ENCODE measurements around the gene WFDC2. TPM values are rescaled to one million over a fixed set of nuclear protein-coding genes. Genes with fewer than 3 reads are reported as not detected.

WFDC2 gene
- total RNA-seq, 1 donor, result not detected

DNA sequence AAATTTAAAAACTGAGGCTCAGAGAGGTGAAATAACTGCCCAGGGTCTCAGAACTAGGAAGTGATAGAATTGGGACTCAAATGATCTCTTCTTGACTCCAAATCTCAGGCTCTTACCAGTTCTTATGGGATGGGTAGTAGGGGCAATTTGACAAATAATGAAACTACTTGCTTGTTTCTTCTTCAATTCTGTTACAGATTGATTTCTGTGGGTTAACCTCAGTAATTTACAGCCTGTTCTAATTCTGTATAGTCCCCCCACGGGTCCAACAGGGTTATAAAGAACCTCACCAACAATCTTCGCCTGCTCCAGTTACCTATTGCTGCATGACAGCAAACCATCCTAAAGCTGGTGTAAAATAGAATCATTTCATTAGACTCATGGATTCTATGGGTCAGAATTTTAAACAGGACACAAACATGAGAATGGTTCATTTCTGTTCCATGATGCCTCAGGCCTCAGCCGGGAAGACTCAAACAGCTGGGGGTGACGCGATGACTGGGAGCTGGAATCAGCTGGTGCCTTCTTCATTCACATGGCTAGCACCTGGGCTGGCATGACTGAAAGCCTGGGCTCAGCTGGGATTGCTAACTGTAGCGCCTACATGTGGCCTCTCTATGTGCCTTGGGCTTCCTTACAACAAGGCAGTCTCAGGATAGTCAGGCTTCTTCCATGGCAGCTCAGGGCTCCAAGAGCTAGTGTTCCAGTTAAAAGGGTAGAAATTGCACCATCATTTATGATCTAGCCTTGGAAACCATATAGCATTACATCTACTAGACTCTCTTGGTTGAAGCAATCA, 6.6 kb upstream of the WFDC2 start:
- TF ChIP-seq, protein P1, sequence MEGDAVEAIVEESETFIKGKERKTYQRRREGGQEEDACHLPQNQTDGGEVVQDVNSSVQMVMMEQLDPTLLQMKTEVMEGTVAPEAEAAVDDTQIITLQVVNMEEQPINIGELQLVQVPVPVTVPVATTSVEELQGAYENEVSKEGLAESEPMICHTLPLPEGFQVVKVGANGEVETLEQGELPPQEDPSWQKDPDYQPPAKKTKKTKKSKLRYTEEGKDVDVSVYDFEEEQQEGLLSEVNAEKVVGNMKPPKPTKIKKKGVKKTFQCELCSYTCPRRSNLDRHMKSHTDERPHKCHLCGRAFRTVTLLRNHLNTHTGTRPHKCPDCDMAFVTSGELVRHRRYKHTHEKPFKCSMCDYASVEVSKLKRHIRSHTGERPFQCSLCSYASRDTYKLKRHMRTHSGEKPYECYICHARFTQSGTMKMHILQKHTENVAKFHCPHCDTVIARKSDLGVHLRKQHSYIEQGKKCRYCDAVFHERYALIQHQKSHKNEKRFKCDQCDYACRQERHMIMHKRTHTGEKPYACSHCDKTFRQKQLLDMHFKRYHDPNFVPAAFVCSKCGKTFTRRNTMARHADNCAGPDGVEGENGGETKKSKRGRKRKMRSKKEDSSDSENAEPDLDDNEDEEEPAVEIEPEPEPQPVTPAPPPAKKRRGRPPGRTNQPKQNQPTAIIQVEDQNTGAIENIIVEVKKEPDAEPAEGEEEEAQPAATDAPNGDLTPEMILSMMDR (IDR thresholded peaks at IDR 0.05; ENCODE audit: insufficient read depth, low read depth, low read length), result no peak
- no peak for DNase-seq (ENCODE audit: low read depth)

DNA sequence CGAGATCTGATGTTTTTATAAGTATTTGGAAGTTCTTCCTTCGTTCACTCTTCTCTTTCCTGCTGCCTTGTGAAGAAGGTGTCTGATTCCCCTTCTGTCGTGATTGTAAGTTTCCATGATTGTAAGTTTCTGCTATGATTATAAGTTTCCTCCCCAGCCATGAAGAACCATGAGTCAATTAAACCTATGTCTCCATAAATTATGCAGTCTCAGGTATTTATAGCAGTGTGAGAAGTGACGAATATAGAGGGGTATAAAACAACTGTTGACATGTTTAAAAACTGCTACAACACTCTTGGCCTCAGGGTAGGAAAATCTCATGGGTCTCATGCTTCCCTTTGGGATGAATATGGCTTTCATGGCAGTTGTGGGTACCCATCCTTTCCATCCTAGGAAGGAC, 5.8 kb upstream of the WFDC2 start:
- no peak overlapping the region for H3K4me3 ChIP-seq (ENCODE audit: low read depth, low read length)
- DNase-seq (ENCODE audit: low read depth), result no peak
- TF ChIP-seq, protein P1 (IDR thresholded peaks at IDR 0.05; ENCODE audit: insufficient read depth, low read depth, low read length), result no peak

More for the DNA sequence above, 6.6 kb upstream of the WFDC2 start:
- no peak overlapping the region for H3K4me3 ChIP-seq (ENCODE audit: low read depth, low read length)

DNA sequence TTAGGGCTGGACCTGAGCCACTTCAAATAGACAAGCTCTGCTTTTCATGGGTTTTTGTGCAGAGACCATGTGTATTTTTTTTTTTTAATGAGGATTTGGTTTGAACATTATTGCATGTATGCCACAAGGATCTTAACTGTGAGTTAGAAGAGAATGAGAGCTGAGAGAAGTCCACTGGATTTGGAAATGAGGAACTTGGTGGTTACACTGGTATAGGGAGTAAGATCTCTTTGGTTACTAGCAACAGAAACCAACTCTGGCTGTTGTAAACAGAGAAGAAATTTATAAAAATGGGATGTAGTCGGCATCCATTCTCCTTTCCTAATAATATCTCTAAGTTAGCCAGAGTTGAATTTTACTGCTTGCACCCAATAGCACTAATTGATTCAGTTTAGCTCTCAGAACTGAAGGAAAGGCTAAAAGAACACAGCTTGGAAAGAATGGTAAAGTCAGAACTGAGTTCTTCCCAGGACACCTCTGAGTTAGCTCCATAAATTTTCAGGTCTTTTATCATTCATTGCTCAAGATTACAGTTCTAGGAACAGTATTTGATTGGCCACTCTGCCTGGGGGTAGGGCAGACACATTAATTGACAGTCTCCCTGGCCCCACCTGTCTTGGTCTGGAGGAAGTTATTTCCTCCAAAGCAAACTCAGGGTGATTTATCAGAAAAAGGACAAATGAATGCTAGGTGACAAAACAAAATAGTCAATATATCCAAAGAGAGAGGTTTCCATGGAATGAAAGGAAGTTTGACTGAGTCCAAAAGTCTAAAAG, 3.9 kb upstream of the WFDC2 start:
- no peak for DNase-seq (ENCODE audit: low read depth)
- no peak overlapping the region for H3K4me3 ChIP-seq (ENCODE audit: low read depth, low read length)
- TF ChIP-seq, protein P1 (IDR thresholded peaks at IDR 0.05; ENCODE audit: insufficient read depth, low read depth, low read length), result no peak

DNA sequence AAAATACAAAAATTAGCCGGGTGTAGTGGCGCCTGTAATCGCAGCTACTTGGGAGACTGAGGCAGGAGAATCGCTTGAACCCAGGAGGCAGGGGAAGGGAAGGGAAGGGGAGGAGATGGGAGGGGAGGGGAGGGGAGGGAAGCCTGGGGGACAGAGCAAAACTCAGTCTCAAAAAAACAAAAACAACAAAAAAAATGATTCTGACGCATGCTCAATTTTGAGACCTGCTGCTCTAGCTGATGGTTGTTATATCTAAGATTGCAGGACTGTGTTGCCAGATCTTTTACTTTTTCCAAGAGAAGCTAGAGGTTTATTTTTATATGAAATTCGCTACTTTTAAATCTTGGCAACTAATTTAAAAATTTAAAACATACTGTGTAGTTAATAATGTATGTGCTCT, 2.4 kb upstream of the WFDC2 start:
- H3K4me3 ChIP-seq (ENCODE audit: low read depth, low read length), result no peak overlapping the region
- no peak for DNase-seq (ENCODE audit: low read depth)
- TF ChIP-seq, protein P1 (IDR thresholded peaks at IDR 0.05; ENCODE audit: insufficient read depth, low read depth, low read length), result no peak

DNA sequence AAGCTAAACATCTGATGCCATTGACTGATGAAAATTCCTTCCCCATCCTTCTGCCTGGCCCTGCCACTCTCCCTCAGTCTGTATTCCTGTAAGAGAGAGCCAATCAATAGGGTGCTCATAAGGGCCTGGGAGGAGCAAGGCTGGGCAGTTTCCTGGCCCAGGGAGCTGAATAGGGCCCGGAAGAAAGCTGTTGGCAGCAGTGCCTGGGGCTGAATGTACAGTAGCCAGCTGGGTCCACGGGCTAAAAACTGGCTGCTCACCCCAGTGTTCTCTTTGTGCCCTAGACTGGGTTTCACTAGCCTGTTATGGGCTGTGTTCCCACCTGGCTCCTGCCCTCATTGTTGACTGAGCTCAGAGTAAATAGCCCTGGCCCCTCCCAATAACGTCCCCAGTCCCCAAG, 1.7 kb upstream of the WFDC2 start:
- TF ChIP-seq, protein P1 (IDR thresholded peaks at IDR 0.05; ENCODE audit: insufficient read depth, low read depth, low read length), result no peak
- H3K4me3 ChIP-seq (ENCODE audit: low read depth, low read length), result no peak overlapping the region
- no peak for DNase-seq (ENCODE audit: low read depth)

DNA sequence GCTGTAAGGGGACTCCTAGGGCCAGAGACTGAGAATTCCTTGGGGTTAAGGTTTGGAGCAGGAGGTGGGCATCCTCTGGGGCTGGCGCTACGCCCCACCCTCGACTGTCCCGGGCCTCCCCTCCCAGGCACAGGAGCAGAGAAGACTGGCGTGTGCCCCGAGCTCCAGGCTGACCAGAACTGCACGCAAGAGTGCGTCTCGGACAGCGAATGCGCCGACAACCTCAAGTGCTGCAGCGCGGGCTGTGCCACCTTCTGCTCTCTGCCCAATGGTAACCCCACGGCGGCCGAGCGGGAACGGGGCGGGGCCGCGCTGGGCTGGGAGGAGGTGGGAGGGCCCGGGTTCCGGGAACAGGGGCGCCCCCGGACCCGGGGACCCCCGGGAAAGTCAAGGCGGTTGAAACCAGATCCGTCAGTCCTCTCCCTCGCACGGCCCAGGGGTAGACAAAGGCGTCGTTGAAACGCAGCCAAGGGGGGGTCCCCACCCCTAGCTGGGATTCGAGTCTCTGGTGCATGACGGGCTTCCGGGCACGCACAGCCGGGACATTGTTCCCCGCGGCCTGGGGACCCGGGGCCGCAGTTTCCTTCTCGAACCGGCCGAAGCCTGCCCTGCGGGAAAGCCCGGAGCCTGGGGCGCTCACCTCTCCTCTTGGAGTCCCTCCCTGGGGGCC, 844 bp downstream of the WFDC2 start:
- no peak for DNase-seq (ENCODE audit: low read depth)
- H3K4me3 ChIP-seq (ENCODE audit: low read depth, low read length), result peak overlapping the region; percentile 45
- TF ChIP-seq, protein P1 (IDR thresholded peaks at IDR 0.05; ENCODE audit: insufficient read depth, low read depth, low read length), result no peak
